GM12878 (cell line): Measurements from ENCODE around the gene GGACT. TPM values are rescaled to one million over a fixed set of nuclear protein-coding genes. Genes with fewer than 3 reads are reported as not detected.

ENCODE experiments used
- ATAC-seq: fragments of 200-7000 bp; cut with Tn5 transposase; 3 replicates; pipeline ENCODE4 v1.9.1; 2020; ENCODE audit warnings: mild to moderate bottlenecking, moderate library complexity
- BruUV-seq: library from RNA; stranded (reverse); fragments of 400-500 nt; replicated peaks from 2 replicates; lab custom pipeline; 2021; lab: Mats Ljungman, UMichigan
- CTCF ChIA-PET: fragments of 300-600 bp; sonication (Branson Sonifier 250); formaldehyde crosslinking; extraction: SDS; loops from one replicate; lab custom pipeline; 2021; ENCODE audit warnings: inconsistent platforms; lab: Yijun Ruan, JAX
- POLR2A ChIA-PET: fragments of 350-600 bp; formaldehyde crosslinking; extraction: SDS; loops from one replicate; lab custom pipeline; 2021; ENCODE audit warnings: inconsistent platforms; lab: Charles Lee
- RAD21 ChIA-PET: fragments of 300-600 bp; sonication (Branson Sonifier 250); formaldehyde crosslinking; loops from one replicate; lab custom pipeline; 2023; ENCODE audit warnings: antibody characterized with exemption; ENCODE audit not compliant: unreplicated experiment; lab: Charles Lee
- SMC1A ChIA-PET: fragments of 300-600 bp; sonication (Branson Sonifier 250); formaldehyde crosslinking; loops from one replicate; lab custom pipeline; 2023; ENCODE audit not compliant: unreplicated experiment, uncharacterized antibody; lab: Charles Lee
- DNase-seq: peaks from one replicate; pipeline ENCODE4 v3.0.0-alpha.2; 2011; ENCODE audit warnings: low read depth, low spot score
- FAIRE-seq: peaks from 3 replicates; lab custom pipeline; 2011; peaks lifted over from hg19 to GRCh38; lab: Jason Lieb, UNC
- H2AFZ ChIP-seq: 2 replicates; pipeline ENCODE4 v1.6.0; 2011; ENCODE audit warnings: low read depth, low read length, control low read depth; ENCODE audit not compliant: control insufficient read depth
- H3K27ac ChIP-seq: 2 replicates; pipeline ENCODE4 v1.5.1; 2011; ENCODE audit warnings: control low read depth; ENCODE audit not compliant: control insufficient read depth, insufficient read depth
- H3K27me3 ChIP-seq, 2 experiments: replicated peaks in 1 of 2; 2 replicates each; pipeline versions ENCODE4 v1.6.0 to v1.6.1; 2011; ENCODE audit warnings: low read length in 1 of 2; ENCODE audit not compliant: control insufficient read depth in 2 of 2, insufficient read depth in 2 of 2
- H3K36me3 ChIP-seq, 2 experiments: 2 replicates each; pipeline ENCODE4 v1.5.1; 2011; ENCODE audit warnings: low read length in 1 of 2; ENCODE audit not compliant: control insufficient read depth in 2 of 2, insufficient read depth in 2 of 2
- H3K4me1 ChIP-seq: 2 replicates; pipeline ENCODE4 v1.6.1; 2011; ENCODE audit warnings: mild to moderate bottlenecking, low read length, moderate library complexity, mixed read lengths; ENCODE audit not compliant: control insufficient read depth, insufficient read depth
- H3K4me2 ChIP-seq: 2 replicates; pipeline ENCODE4 v1.6.0; 2011; ENCODE audit warnings: control low read depth; ENCODE audit not compliant: control insufficient read depth, insufficient read depth
- H3K4me3 ChIP-seq: fragments of 200-600 bp; sonication (generic); 2 replicates; pipeline ENCODE4 v1.5.1; 2016
- H3K79me2 ChIP-seq: 2 replicates; pipeline ENCODE4 v1.6.0; 2011; ENCODE audit warnings: low read length; ENCODE audit not compliant: control insufficient read depth, insufficient read depth
- H3K9ac ChIP-seq: 2 replicates; pipeline ENCODE4 v1.8.0; 2011; ENCODE audit warnings: low read length, control low read depth, mixed read lengths; ENCODE audit not compliant: control insufficient read depth, insufficient read depth
- H3K9me3 ChIP-seq: replicated peaks from 3 replicates; pipeline ENCODE4 v1.5.1; 2011; ENCODE audit warnings: mild to moderate bottlenecking, low read length; ENCODE audit not compliant: control insufficient read depth, insufficient read depth
- H4K20me1 ChIP-seq: 2 replicates; pipeline ENCODE4 v1.6.0; 2011; ENCODE audit not compliant: control insufficient read depth, insufficient read depth
- CBFB ChIP-seq: IDR thresholded peaks from 2 replicates; pipeline ENCODE4 v1.6.1; 2016; ENCODE audit warnings: antibody characterized with exemption, low read depth
- IKZF2 ChIP-seq, 2 experiments: fragments of 450-650 bp; IDR thresholded peaks; 2 replicates each; pipeline ENCODE4 v1.6.1; 2017; ENCODE audit warnings: mild to moderate bottlenecking in 2 of 2, moderate library complexity in 2 of 2
- TARDBP ChIP-seq: IDR thresholded peaks from 2 replicates; pipeline ENCODE4 v1.6.1; 2016; ENCODE audit warnings: borderline replicate concordance
- TCF12 ChIP-seq: IDR thresholded peaks from 2 replicates; pipeline ENCODE4 v1.6.1; 2011; ENCODE audit warnings: low read depth, mild to moderate bottlenecking, low read length
- WGBS: methylation state at CpG from one replicate; pipeline ENCODE4 v1.1.6; 2016; ENCODE audit warnings: low lambda C conversion rate; ENCODE audit not compliant: insufficient replicate concordance, insufficient coverage; ENCODE audit errors: missing lambda C conversion rate; 5-methylcytosine and 5-hydroxymethylcytosine counted together
- in situ Hi-C: fragments of 300-500 bp; cut with MboI; formaldehyde crosslinking; loops from 9 replicates; pipeline ENCODE4 v1.14.3; 2018; ENCODE audit warnings: mixed read lengths
- intact Hi-C: fragments of 100-400 bp; cut with micrococcal nuclease; formaldehyde crosslinking; loops from one replicate; pipeline ENCODE4 v1.14.2; 2022; ENCODE audit not compliant: unreplicated experiment
- polyA plus RNA-seq, 11 experiments: library from polyadenylated mRNA; depleted of rRNA in 4 of 11; unstranded in 6 of 11; stranded (reverse) in 5 of 11; fragments of >200 nt; fragmentation: Nextera tagmentation in 4 of 11; fragmentation: Illumina TruSeq in 1 of 11; extraction: Ambion mirVana in 4 of 11; extraction: Trizol in 1 of 11; gene quantifications; 1 replicate in 1 of 11; 2 replicates in 10 of 11; pipeline versions ENCODE4 v1.2.1 to v1.2.3, GENCODE V29; 2011 to 2016; ENCODE audit warnings: inconsistent platforms in 2 of 11, missing spikeins in 2 of 11, low read depth in 1 of 11
- total RNA-seq, 4 experiments: library from RNA; depleted of rRNA in 3 of 4; stranded (reverse); fragments of >200 nt in 3 of 4; fragmentation: Illumina TruSeq in 1 of 4; extraction: Trizol in 1 of 4; gene quantifications; 2 replicates each; pipeline versions ENCODE4 v1.2.1 to v1.2.3, GENCODE V29; 2013 to 2021
- TF ChIP-seq, protein P1 (sequence below): fragments of 450-650 bp; IDR thresholded peaks from 2 replicates; pipeline ENCODE4 v1.6.1; 2017; ENCODE audit warnings: mild to moderate bottlenecking, moderate library complexity
- TF ChIP-seq, protein P2 (sequence below): IDR thresholded peaks from 2 replicates; pipeline ENCODE4 v1.6.1; 2012; ENCODE audit warnings: improper control_type of control experiment, low read depth, low read length; ENCODE audit not compliant: insufficient replicate concordance
- TF ChIP-seq, protein P3 (sequence below): IDR thresholded peaks from 2 replicates; pipeline ENCODE4 v1.6.1; 2011; ENCODE audit warnings: borderline replicate concordance, low read depth, mild to moderate bottlenecking, moderate library complexity, mixed read lengths, low read length; ENCODE audit not compliant: insufficient read depth; ENCODE audit errors: extremely low read length

GGACT gene
- total and polyA plus RNA-seq, 10 of the 15 experiments (the other 5 are each of a cell fraction or from before 2014, with no cell fraction given), result 0.61 to 8.8 (median 4.2) TPM

DNA sequence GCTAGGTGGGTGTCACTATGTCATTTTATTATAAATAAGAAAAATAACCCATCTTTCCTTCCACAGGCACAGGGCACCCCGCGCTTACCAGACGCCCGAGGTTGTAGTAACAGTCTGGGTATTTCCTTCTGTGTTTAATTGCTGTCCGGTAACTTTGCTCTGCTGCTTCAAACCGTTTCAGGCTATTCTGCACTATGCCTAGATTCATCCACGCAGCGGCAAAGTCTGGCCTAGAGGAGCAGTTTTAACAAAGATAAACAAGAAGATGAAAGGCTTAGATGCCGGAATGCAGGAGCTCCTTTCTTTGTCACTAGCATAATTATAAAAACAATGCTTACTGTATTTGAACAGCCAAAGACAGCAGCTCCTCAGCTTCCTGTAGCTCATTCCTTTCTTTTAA, 36.9 kb upstream of the GGACT start:
- POLR2A ChIA-PET, result interaction anchor here (1.0 kb wide), 1 partner anchor 44 kb away, joined by 3 read pairs; no protein-coding TSS in a partner anchor
- no TSS peak for BruUV-seq
- SMC1A ChIA-PET, result interaction anchor here (0.7 to 1.7 kb wide), 3 partner anchors 10 to 15 kb away, joined by 3 to 5 read pairs (median 4); no protein-coding TSS in a partner anchor

More for the DNA sequence above, 36.9 kb upstream of the GGACT start:
- in situ Hi-C loops, result no loop called here
- TF ChIP-seq, protein P1, sequence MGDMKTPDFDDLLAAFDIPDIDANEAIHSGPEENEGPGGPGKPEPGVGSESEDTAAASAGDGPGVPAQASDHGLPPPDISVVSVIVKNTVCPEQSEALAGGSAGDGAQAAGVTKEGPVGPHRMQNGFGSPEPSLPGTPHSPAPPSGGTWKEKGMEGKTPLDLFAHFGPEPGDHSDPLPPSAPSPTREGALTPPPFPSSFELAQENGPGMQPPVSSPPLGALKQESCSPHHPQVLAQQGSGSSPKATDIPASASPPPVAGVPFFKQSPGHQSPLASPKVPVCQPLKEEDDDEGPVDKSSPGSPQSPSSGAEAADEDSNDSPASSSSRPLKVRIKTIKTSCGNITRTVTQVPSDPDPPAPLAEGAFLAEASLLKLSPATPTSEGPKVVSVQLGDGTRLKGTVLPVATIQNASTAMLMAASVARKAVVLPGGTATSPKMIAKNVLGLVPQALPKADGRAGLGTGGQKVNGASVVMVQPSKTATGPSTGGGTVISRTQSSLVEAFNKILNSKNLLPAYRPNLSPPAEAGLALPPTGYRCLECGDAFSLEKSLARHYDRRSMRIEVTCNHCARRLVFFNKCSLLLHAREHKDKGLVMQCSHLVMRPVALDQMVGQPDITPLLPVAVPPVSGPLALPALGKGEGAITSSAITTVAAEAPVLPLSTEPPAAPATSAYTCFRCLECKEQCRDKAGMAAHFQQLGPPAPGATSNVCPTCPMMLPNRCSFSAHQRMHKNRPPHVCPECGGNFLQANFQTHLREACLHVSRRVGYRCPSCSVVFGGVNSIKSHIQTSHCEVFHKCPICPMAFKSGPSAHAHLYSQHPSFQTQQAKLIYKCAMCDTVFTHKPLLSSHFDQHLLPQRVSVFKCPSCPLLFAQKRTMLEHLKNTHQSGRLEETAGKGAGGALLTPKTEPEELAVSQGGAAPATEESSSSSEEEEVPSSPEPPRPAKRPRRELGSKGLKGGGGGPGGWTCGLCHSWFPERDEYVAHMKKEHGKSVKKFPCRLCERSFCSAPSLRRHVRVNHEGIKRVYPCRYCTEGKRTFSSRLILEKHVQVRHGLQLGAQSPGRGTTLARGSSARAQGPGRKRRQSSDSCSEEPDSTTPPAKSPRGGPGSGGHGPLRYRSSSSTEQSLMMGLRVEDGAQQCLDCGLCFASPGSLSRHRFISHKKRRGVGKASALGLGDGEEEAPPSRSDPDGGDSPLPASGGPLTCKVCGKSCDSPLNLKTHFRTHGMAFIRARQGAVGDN, result no peak
- no peak for TF ChIP-seq IKZF2 (IDR thresholded peaks at IDR 0.05)
- TF ChIP-seq TARDBP, result no peak
- TF ChIP-seq, protein P2, sequence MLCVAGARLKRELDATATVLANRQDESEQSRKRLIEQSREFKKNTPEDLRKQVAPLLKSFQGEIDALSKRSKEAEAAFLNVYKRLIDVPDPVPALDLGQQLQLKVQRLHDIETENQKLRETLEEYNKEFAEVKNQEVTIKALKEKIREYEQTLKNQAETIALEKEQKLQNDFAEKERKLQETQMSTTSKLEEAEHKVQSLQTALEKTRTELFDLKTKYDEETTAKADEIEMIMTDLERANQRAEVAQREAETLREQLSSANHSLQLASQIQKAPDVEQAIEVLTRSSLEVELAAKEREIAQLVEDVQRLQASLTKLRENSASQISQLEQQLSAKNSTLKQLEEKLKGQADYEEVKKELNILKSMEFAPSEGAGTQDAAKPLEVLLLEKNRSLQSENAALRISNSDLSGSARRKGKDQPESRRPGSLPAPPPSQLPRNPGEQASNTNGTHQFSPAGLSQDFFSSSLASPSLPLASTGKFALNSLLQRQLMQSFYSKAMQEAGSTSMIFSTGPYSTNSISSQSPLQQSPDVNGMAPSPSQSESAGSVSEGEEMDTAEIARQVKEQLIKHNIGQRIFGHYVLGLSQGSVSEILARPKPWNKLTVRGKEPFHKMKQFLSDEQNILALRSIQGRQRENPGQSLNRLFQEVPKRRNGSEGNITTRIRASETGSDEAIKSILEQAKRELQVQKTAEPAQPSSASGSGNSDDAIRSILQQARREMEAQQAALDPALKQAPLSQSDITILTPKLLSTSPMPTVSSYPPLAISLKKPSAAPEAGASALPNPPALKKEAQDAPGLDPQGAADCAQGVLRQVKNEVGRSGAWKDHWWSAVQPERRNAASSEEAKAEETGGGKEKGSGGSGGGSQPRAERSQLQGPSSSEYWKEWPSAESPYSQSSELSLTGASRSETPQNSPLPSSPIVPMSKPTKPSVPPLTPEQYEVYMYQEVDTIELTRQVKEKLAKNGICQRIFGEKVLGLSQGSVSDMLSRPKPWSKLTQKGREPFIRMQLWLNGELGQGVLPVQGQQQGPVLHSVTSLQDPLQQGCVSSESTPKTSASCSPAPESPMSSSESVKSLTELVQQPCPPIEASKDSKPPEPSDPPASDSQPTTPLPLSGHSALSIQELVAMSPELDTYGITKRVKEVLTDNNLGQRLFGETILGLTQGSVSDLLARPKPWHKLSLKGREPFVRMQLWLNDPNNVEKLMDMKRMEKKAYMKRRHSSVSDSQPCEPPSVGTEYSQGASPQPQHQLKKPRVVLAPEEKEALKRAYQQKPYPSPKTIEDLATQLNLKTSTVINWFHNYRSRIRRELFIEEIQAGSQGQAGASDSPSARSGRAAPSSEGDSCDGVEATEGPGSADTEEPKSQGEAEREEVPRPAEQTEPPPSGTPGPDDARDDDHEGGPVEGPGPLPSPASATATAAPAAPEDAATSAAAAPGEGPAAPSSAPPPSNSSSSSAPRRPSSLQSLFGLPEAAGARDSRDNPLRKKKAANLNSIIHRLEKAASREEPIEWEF, result no peak
- no peak for TF ChIP-seq TCF12
- TF ChIP-seq CBFB, result no peak
- TF ChIP-seq, protein P3, sequence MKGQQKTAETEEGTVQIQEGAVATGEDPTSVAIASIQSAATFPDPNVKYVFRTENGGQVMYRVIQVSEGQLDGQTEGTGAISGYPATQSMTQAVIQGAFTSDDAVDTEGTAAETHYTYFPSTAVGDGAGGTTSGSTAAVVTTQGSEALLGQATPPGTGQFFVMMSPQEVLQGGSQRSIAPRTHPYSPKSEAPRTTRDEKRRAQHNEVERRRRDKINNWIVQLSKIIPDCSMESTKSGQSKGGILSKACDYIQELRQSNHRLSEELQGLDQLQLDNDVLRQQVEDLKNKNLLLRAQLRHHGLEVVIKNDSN, result no peak
- RAD21 ChIA-PET, result interaction anchor here (0.7 kb wide), 1 partner anchor 40 kb away, joined by 3 read pairs; no protein-coding TSS in a partner anchor
- Histone ChIP-seq H3K9me3 (no peaks in the 10 kb centered on the region), H3K27ac (no peak overlapping the region), H3K4me3 (no peak overlapping the region), H3K4me1 (no peaks in the 10 kb centered on the region), H3K4me2 (no peak overlapping the region), H2AFZ (no peak overlapping the region), H4K20me1 (no peaks in the 10 kb centered on the region), H3K36me3 (peaks cover 3 to 7% of the 10 kb centered on the region in 2 experiments; a peak in 3 of 4 replicates), H3K79me2 (no peaks in the 10 kb centered on the region), H3K9ac (no peak overlapping the region), H3K27me3 (no peaks in the 10 kb centered on the region)
- DNase-seq (no peak), FAIRE-seq (no peak), ATAC-seq (no peak)
- over 99% methylated on average over 9 of the region's 9 CpGs for WGBS
- intact Hi-C loops, result no loop called here
- CTCF ChIA-PET, result interaction anchor here (1.5 to 2.3 kb wide), 2 partner anchors 15 to 53 kb away, joined by 4 to 6 read pairs; no protein-coding TSS in a partner anchor
